GM06990 (cell line): ENCODE results near the gene COL27A1.

ENCODE experiments used
- DNase-seq: peaks from one replicate; pipeline ENCODE4 v3.0.0-alpha.2; 2011; ENCODE audit not compliant: insufficient read length; ENCODE audit errors: extremely low read depth
- H3K27me3 ChIP-seq: replicated peaks from 2 replicates; pipeline ENCODE4 v1.6.0; 2011; ENCODE audit warnings: low read length; ENCODE audit not compliant: control insufficient read depth, insufficient read depth
- H3K36me3 ChIP-seq: 2 replicates; pipeline ENCODE4 v1.5.1; 2011; ENCODE audit warnings: low read length; ENCODE audit not compliant: control insufficient read depth, insufficient read depth
- H3K4me3 ChIP-seq: replicated peaks from 2 replicates; pipeline ENCODE4 v1.5.1; 2011; ENCODE audit warnings: low read depth, mild to moderate bottlenecking, control low read depth, low read length
- TF ChIP-seq, protein P1 (sequence below): IDR thresholded peaks from 2 replicates; pipeline ENCODE4 v1.5.1; 2011; ENCODE audit warnings: low read length, control low read depth, mild to moderate bottlenecking, inconsistent platforms; ENCODE audit not compliant: insufficient read depth, poor library complexity, severe bottlenecking

Gene COL27A1

DNA sequence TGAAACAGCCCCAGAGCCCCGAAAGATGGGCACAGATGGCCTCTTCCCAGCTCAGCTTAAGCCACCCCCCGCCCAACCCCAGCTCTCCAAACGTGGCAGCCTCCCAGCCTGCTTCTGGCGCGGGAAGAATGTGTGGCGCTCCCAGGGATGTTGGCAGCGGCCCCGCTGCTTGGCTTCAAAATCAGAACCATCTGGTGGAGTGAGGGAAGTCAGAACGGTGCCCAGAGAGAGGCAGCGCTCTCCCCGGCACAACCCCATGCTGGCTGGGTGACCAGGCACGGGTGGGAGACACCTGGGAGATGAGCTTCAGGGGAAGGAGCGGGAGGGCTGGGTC lies 94.9 kb downstream of the COL27A1 start:
- TF ChIP-seq, protein P1, sequence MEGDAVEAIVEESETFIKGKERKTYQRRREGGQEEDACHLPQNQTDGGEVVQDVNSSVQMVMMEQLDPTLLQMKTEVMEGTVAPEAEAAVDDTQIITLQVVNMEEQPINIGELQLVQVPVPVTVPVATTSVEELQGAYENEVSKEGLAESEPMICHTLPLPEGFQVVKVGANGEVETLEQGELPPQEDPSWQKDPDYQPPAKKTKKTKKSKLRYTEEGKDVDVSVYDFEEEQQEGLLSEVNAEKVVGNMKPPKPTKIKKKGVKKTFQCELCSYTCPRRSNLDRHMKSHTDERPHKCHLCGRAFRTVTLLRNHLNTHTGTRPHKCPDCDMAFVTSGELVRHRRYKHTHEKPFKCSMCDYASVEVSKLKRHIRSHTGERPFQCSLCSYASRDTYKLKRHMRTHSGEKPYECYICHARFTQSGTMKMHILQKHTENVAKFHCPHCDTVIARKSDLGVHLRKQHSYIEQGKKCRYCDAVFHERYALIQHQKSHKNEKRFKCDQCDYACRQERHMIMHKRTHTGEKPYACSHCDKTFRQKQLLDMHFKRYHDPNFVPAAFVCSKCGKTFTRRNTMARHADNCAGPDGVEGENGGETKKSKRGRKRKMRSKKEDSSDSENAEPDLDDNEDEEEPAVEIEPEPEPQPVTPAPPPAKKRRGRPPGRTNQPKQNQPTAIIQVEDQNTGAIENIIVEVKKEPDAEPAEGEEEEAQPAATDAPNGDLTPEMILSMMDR = no peak
- Histone ChIP-seq H3K4me3 (no peak overlapping the region), H3K36me3 (no peaks in the 10 kb centered on the region), H3K27me3 (no peaks in the 10 kb centered on the region; the same call in none of the 2 replicates)
- no peak for DNase-seq

DNA sequence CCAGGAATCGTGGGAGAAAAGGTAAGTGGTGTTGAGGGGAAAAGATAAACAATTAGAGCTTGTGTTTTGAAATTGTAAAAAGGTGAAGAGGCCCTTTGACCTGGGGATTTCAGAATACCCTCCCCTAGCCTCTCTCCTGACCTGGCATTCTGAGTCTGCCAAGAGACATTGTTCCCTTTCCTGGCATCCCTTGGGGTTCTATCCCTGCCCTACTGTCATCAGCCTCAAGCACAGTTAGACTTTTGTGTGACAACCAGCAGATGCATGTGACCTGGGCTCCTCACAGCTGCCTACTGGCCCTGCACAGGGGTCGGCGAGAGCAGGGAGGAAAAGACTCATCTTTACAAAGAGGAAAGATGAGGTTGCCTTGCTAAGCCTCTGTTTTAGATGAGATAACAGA lies 95.3 kb downstream of the COL27A1 start:
- Histone ChIP-seq H3K36me3 (no peaks in the 10 kb centered on the region), H3K4me3 (no peak overlapping the region), H3K27me3 (no peaks in the 10 kb centered on the region; the same call in none of the 2 replicates)
- TF ChIP-seq, protein P1 = no peak
- DNase-seq = no peak

DNA sequence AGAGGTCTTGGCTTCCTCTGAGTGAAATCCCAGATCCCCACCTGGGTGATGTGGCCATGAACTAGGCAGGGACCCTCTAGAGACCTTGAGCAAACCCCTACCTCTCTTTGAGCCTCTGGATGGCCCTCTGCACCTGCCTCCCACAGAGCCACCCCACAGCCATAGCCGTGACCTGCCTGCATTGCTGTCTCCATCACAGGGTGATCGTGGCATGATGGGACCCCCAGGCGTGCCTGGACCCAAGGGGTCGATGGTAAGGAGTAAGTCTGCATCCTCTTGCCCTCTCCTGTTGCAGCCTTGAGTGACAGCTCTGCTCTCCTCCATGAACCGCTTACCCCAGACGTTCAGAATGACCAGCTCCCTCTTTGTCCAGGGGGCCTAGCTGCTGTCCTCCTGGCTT lies 97.1 kb downstream of the COL27A1 start:
- TF ChIP-seq, protein P1 = no peak
- no peak for DNase-seq
- Histone ChIP-seq H3K36me3 (no peaks in the 10 kb centered on the region), H3K4me3 (no peak overlapping the region), H3K27me3 (no peaks in the 10 kb centered on the region; the same call in none of the 2 replicates)

DNA sequence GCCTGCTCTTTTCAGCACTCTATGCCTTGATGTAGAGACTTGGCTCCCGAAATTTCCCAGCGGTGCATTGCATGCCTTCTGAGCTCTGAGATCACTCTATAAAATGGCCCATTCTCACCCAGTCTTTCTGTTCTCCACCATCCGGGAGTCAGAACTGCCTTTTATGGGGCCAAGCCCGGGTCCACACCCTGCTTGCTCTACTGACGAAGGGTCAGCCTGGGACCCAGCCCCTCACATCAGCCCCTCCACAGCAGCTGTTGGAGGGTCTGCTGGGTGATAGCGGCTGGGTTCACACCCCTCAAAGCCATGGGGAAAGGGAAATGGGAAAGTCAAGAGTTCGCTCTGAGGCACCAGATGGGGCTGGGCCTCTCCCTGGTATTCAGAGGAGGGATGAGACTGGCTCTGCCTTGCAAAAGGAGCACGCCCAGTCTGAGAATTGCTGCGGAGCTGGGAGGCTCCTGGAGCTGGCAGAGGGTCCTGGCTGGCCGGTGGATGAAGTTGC lies 101.5 kb downstream of the COL27A1 start:
- TF ChIP-seq, protein P1 = no peak
- Histone ChIP-seq H3K4me3 (no peak overlapping the region), H3K36me3 (no peaks in the 10 kb centered on the region), H3K27me3 (peaks cover 1% of the 10 kb centered on the region)
- no peak for DNase-seq

DNA sequence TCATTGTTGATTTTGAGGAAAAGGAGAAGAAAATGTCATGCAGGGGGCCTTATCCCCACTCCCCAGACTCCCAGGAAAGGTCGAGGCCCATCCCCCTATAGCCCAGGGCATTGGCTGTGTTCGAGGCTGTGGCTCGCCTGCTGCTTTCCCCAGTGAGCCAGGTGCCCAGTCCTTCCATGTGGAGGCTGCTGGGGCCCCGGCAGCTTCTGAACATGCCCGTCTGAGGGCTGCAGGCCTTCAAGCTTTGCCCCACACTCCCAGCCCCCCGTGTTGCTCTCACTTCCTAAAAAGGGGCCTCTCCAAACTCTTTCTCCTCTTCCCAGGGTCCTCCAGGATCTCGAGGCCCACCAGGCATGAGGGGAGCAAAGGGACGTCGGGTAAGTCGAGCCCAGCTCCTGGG lies 102.9 kb downstream of the COL27A1 start:
- no peak for DNase-seq
- no peak overlapping the region for H3K4me3 ChIP-seq
- H3K27me3 ChIP-seq = peaks cover 1% of the 10 kb centered on the region
- TF ChIP-seq, protein P1 = no peak
- no peaks in the 10 kb centered on the region for H3K36me3 ChIP-seq
